RWPE2 (cell line): ENCODE measurements around the gene CXCL8.

Experiments used
- ATAC-seq: fragments of 200-7000 bp; cut with Tn5 transposase; 3 replicates; pipeline ENCODE4 v1.9.1; 2021; ENCODE audit warnings: low read depth
- DNase-seq: peaks from one replicate; pipeline ENCODE4 v3.0.0-alpha.2; 2020; ENCODE audit warnings: low spot score
- H3K27ac ChIP-seq: fragments of 450-650 bp; 2 replicates; pipeline ENCODE4 v1.5.1; 2017; ENCODE audit warnings: mild to moderate bottlenecking; ENCODE audit not compliant: poor library complexity, severe bottlenecking
- H3K27me3 ChIP-seq: fragments of 250-450 bp; sonication (Bioruptor Pico); 2 replicates; pipeline ENCODE4 v1.5.1; 2021; ENCODE audit warnings: mild to moderate bottlenecking, moderate library complexity; ENCODE audit not compliant: insufficient read depth, poor library complexity, severe bottlenecking
- H3K36me3 ChIP-seq: fragments of 250-450 bp; sonication (Bioruptor Pico); 2 replicates; pipeline ENCODE4 v1.5.1; 2020; ENCODE audit warnings: low read depth, mild to moderate bottlenecking, moderate library complexity
- H3K4me1 ChIP-seq: fragments of 250-450 bp; sonication (Bioruptor Pico); 2 replicates; pipeline ENCODE4 v1.5.1; 2021; ENCODE audit warnings: mild to moderate bottlenecking, moderate library complexity; ENCODE audit not compliant: insufficient read depth, poor library complexity, severe bottlenecking
- H3K4me3 ChIP-seq: fragments of 250-450 bp; sonication (Bioruptor Pico); 2 replicates; pipeline ENCODE4 v1.5.1; 2021; ENCODE audit warnings: mild to moderate bottlenecking, moderate library complexity; ENCODE audit not compliant: severe bottlenecking
- H3K9me3 ChIP-seq: fragments of 250-450 bp; sonication (Bioruptor Pico); 2 replicates; pipeline ENCODE4 v1.5.1; 2021; ENCODE audit warnings: mild to moderate bottlenecking, moderate library complexity; ENCODE audit not compliant: severe bottlenecking
- CTCF ChIP-seq: fragments of 450-650 bp; IDR thresholded peaks from one replicate; pipeline ENCODE4 v1.5.1; 2017; ENCODE audit warnings: mild to moderate bottlenecking, moderate library complexity; ENCODE audit not compliant: poor library complexity, severe bottlenecking

Gene CXCL8

DNA sequence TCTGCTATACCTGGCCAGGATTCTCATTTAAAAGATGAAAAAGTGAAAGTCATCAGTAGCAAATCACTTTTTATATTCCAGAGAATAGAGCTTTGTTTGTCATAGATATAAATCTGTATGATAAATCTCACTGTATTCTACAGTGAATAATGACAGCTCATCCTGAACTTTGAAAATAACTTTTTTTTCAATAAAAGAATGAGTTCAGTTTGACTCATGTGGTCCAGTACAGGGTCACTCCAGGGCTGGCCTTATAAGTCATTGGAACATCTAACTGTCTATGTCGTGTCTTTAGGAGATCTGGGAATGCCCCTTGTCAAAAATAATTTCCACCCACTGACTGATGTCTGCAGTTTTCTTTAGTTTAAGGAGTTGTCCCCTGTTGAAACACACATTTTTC lies 18.5 kb upstream of the CXCL8 start:
- Histone ChIP-seq H3K27me3 (no peaks in the 10 kb centered on the region), H3K27ac (peak overlapping the region; percentile 60), H3K9me3 (no peaks in the 10 kb centered on the region), H3K4me3 (no peak overlapping the region), H3K4me1 (peaks cover 64% of the 10 kb centered on the region), H3K36me3 (no peaks in the 10 kb centered on the region)
- no peak for TF ChIP-seq CTCF
- DNase-seq: no peak
- ATAC-seq: peak; percentile 58

GRCh38 chr4:73723023-73723422 lies 17.3 kb upstream of the CXCL8 start:
- no peak overlapping the region for H3K4me3 ChIP-seq
- no peaks in the 10 kb centered on the region for H3K9me3 ChIP-seq
- H3K4me1 ChIP-seq: peaks cover 63% of the 10 kb centered on the region
- no peaks in the 10 kb centered on the region for H3K36me3 ChIP-seq
- DNase-seq (no peak), ATAC-seq (peak; percentile 44; the same call in 2 of the 3 replicates)
- H3K27ac ChIP-seq: peak overlapping the region; percentile 60
- TF ChIP-seq CTCF: no peak
- no peaks in the 10 kb centered on the region for H3K27me3 ChIP-seq

- no peaks in the 10 kb centered on the region for H3K9me3 ChIP-seq
- peaks cover 54% of the 10 kb centered on the region for H3K4me1 ChIP-seq
- H3K4me3 ChIP-seq: no peak overlapping the region
- DNase-seq (no peak), ATAC-seq (no peak)
- peak overlapping the region; percentile 60 for H3K27ac ChIP-seq
- no peaks in the 10 kb centered on the region for H3K27me3 ChIP-seq
- no peaks in the 10 kb centered on the region for H3K36me3 ChIP-seq
- TF ChIP-seq CTCF: no peak
Measured at GRCh38 chr4:73723928-73724327, 16.4 kb upstream of the CXCL8 start.

GRCh38 chr4:73725510-73725909 lies 14.9 kb upstream of the CXCL8 start:
- Histone ChIP-seq H3K27me3 (no peaks in the 10 kb centered on the region), H3K9me3 (no peaks in the 10 kb centered on the region), H3K4me3 (no peak overlapping the region), H3K36me3 (no peaks in the 10 kb centered on the region), H3K4me1 (peaks cover 53% of the 10 kb centered on the region), H3K27ac (peak overlapping the region; percentile 63)
- TF ChIP-seq CTCF: no peak
- ATAC-seq: no peak
- no peak for DNase-seq

DNA sequence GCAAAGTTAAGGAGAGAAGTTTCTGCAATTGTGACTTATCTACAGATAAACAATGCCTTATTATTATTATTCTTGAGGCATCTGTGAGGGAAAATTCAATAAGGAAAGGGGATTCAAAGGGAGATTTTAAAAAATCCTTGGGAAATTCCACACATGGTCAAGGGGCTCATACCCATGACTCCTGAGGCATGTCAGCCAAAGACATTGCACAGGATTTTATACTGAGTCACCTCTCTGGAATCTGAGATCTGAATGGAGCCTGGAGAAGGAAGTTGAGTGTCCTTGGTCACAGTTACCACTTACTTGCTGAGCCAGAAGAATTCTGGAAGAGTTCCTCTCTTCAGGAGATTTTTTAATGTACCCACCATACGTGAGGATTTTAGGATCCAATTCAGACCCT lies 14.4 kb upstream of the CXCL8 start:
- peak; percentile 87 for ATAC-seq
- no peaks in the 10 kb centered on the region for H3K36me3 ChIP-seq
- peak overlapping the region; percentile 63 for H3K27ac ChIP-seq
- no peaks in the 10 kb centered on the region for H3K9me3 ChIP-seq
- H3K4me1 ChIP-seq: peaks cover 48% of the 10 kb centered on the region
- no peak overlapping the region for H3K4me3 ChIP-seq
- DNase-seq: no peak
- no peak for TF ChIP-seq CTCF
- no peaks in the 10 kb centered on the region for H3K27me3 ChIP-seq
